Neural cell (in vitro differentiated cells): ENCODE measurements around the gene EVC.

Experiments used
- CTCF ChIP-seq: fragments of 450-650 bp; IDR thresholded peaks from 2 replicates; pipeline ENCODE4 v1.5.1; 2014; ENCODE audit warnings: antibody characterized with exemption, mild to moderate bottlenecking, moderate library complexity; ENCODE audit not compliant: poor library complexity, severe bottlenecking
- EZH2 ChIP-seq: fragments of 200-600, 300-800 bp; shearing (Covaris generic), sonication (generic); IDR thresholded peaks from 2 replicates; pipeline ENCODE4 v1.6.1; 2014; ENCODE audit warnings: antibody characterized with exemption, low read length, borderline replicate concordance, mild to moderate bottlenecking; ENCODE audit not compliant: insufficient read depth, poor library complexity, severe bottlenecking
- MXI1 ChIP-seq: fragments of 450-650 bp; conservative IDR thresholded peaks from 2 replicates; pipeline ENCODE4 v1.6.1; 2014; ENCODE audit warnings: antibody characterized with exemption, mild to moderate bottlenecking; ENCODE audit not compliant: poor library complexity, severe bottlenecking
- POLR2AphosphoS5 ChIP-seq: IDR thresholded peaks from 2 replicates; pipeline ENCODE4 v1.6.1; 2012
- RAD21 ChIP-seq: fragments of 450-650 bp; conservative IDR thresholded peaks from 2 replicates; pipeline ENCODE4 v1.6.1; 2014; ENCODE audit warnings: antibody characterized with exemption, mild to moderate bottlenecking, moderate library complexity
- TAF1 ChIP-seq: IDR thresholded peaks from 2 replicates; pipeline ENCODE4 v1.6.1; 2012; ENCODE audit warnings: low read depth

DNA sequence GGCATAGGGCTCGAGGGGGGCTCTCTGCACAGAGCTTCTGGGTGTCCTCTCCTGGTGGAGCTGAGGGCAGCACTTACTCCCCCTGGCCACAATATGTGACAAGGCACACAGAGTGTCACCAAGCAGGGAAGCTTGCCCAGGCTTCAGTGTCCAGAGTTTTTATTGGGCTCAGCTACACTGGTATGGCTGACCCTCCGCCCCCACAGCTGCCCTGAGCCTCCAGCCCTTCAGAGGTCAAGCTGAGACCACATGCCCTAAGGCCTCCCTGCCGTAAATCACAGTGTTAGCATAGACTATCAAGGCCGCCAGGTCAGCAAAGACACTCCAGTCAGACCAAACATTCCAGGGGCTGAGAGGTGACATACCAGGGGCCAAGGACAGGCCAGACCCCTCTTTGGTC lies 59.0 kb downstream of the EVC start:
- TF ChIP-seq CTCF (no peak), POLR2AphosphoS5 (no peak), EZH2 (no peak), MXI1 (no peak), RAD21 (no peak), TAF1 (no peak)
